H9 (cell line): ENCODE results near the gene C3. TPM values are rescaled to one million over a fixed set of nuclear protein-coding genes. Genes with fewer than 3 reads are reported as not detected.

ENCODE experiments used
- DNase-seq: peaks from one replicate; pipeline ENCODE4 v3.0.0-alpha.2; 2017
- H2AFZ ChIP-seq: one replicate; pipeline ENCODE4 v1.6.1; 2013; ENCODE audit warnings: mild to moderate bottlenecking, low read length, control low read depth, moderate library complexity
- H2AK5ac ChIP-seq: 2 replicates; pipeline ENCODE4 v1.6.1; 2013; ENCODE audit warnings: low read length, control low read depth, mixed read lengths; ENCODE audit not compliant: insufficient read length
- H2BK120ac ChIP-seq: one replicate; pipeline ENCODE4 v1.6.1; 2013; ENCODE audit warnings: low read depth, mild to moderate bottlenecking, low read length, control low read depth, inconsistent platforms; ENCODE audit not compliant: poor library complexity, severe bottlenecking
- H2BK12ac ChIP-seq: 2 replicates; pipeline ENCODE4 v1.6.1; 2013; ENCODE audit warnings: low read length, control low read depth, mixed read lengths, low read depth; ENCODE audit not compliant: insufficient read length
- H2BK15ac ChIP-seq: 2 replicates; pipeline ENCODE4 v1.6.1; 2013; ENCODE audit warnings: low read depth, low read length, control low read depth
- H2BK20ac ChIP-seq: one replicate; pipeline ENCODE4 v1.6.1; 2013; ENCODE audit warnings: low read depth, mild to moderate bottlenecking, low read length, control low read depth, inconsistent platforms; ENCODE audit not compliant: poor library complexity, severe bottlenecking
- H2BK5ac ChIP-seq: 2 replicates; pipeline ENCODE4 v1.6.1; 2013; ENCODE audit warnings: low read length, control low read depth, mixed read lengths; ENCODE audit not compliant: insufficient read length
- H3K14ac ChIP-seq: 2 replicates; pipeline ENCODE4 v1.6.1; 2013; ENCODE audit warnings: low read length, control low read depth; ENCODE audit not compliant: insufficient read depth
- H3K18ac ChIP-seq: 2 replicates; pipeline ENCODE4 v1.6.1; 2013; ENCODE audit warnings: low read depth, mild to moderate bottlenecking, mixed read lengths, low read length, control low read depth; ENCODE audit not compliant: insufficient read length
- H3K23ac ChIP-seq: 2 replicates; pipeline ENCODE4 v1.6.1; 2013; ENCODE audit warnings: low read length, control low read depth, mixed read lengths, low read depth; ENCODE audit not compliant: insufficient read length
- H3K23me2 ChIP-seq: 2 replicates; pipeline ENCODE4 v1.6.1; 2013; ENCODE audit warnings: low read depth, mild to moderate bottlenecking, mixed read lengths, low read length, control low read depth; ENCODE audit not compliant: insufficient read length, poor library complexity, severe bottlenecking
- H3K27ac ChIP-seq: 2 replicates; pipeline ENCODE4 v1.5.1; 2013; ENCODE audit warnings: low read length, control low read depth, mixed read lengths, low read depth; ENCODE audit not compliant: insufficient read length
- H3K27me3 ChIP-seq: 2 replicates; pipeline ENCODE4 v1.6.1; 2013; ENCODE audit warnings: low read length, control low read depth, inconsistent platforms; ENCODE audit not compliant: insufficient read depth
- H3K4ac ChIP-seq: 2 replicates; pipeline ENCODE4 v1.6.1; 2013; ENCODE audit warnings: low read depth, mild to moderate bottlenecking, control low read depth, inconsistent platforms, low read length, moderate library complexity
- H3K4me1 ChIP-seq: 2 replicates; pipeline ENCODE4 v1.6.1; 2013; ENCODE audit warnings: low read length, control low read depth, inconsistent platforms; ENCODE audit not compliant: insufficient read depth
- H3K4me2 ChIP-seq: 2 replicates; pipeline ENCODE4 v1.6.1; 2013; ENCODE audit warnings: low read length, control low read depth, mixed read lengths; ENCODE audit not compliant: insufficient read length, insufficient read depth
- H3K56ac ChIP-seq: 2 replicates; pipeline ENCODE4 v1.6.1; 2013; ENCODE audit warnings: low read depth, mild to moderate bottlenecking, mixed read lengths, low read length, control low read depth; ENCODE audit not compliant: insufficient read length
- H3K79me1 ChIP-seq: 2 replicates; pipeline ENCODE4 v1.6.1; 2013; ENCODE audit warnings: low read depth, mild to moderate bottlenecking, moderate library complexity, low read length, control low read depth, inconsistent platforms; ENCODE audit not compliant: insufficient read depth, poor library complexity, severe bottlenecking
- H3K79me2 ChIP-seq: 2 replicates; pipeline ENCODE4 v1.6.1; 2013; ENCODE audit warnings: low read length, control low read depth, inconsistent platforms; ENCODE audit not compliant: insufficient read depth
- H3K9ac ChIP-seq: 2 replicates; pipeline ENCODE4 v1.6.1; 2013; ENCODE audit warnings: low read length, control low read depth, mixed read lengths; ENCODE audit not compliant: insufficient read length; ENCODE audit errors: extremely low read depth
- H3K9me3 ChIP-seq: one replicate; pipeline ENCODE4 v1.6.1; 2013; ENCODE audit warnings: low read depth, low read length, inconsistent platforms; ENCODE audit not compliant: control insufficient read depth
- H3T11ph ChIP-seq: one replicate; pipeline ENCODE4 v1.6.1; 2013; ENCODE audit warnings: mild to moderate bottlenecking, low read length, control low read depth, inconsistent platforms
- H4K20me1 ChIP-seq: one replicate; pipeline ENCODE4 v1.6.1; 2013; ENCODE audit not compliant: control insufficient read depth, insufficient read length, insufficient read depth
- H4K5ac ChIP-seq: 2 replicates; pipeline ENCODE4 v1.6.1; 2013; ENCODE audit warnings: low read depth, mild to moderate bottlenecking, mixed read lengths, low read length, control low read depth; ENCODE audit not compliant: insufficient read length
- H4K8ac ChIP-seq: replicated peaks from 2 replicates; pipeline ENCODE4 v1.6.1; 2013; ENCODE audit warnings: low read length, control low read depth, mixed read lengths, low read depth; ENCODE audit not compliant: insufficient read length
- H4K91ac ChIP-seq: 2 replicates; pipeline ENCODE4 v1.6.1; 2013; ENCODE audit warnings: low read depth, mild to moderate bottlenecking, moderate library complexity, mixed read lengths, low read length, control low read depth; ENCODE audit not compliant: insufficient read length
- H3K27ac Mint-ChIP-seq, 3 experiments: 2 replicates in 2 of 3; 3 replicates in 1 of 3; pipeline ENCODE4 v1.8.0; 2020 to 2021; ENCODE audit warnings: mixed read lengths in 3 of 3, mild to moderate bottlenecking in 1 of 3, moderate library complexity in 1 of 3
- H3K27me3 Mint-ChIP-seq: 2 replicates; pipeline ENCODE4 v1.8.0; 2021; ENCODE audit warnings: low read depth, mild to moderate bottlenecking, moderate library complexity, mixed read lengths
- H3K36me3 Mint-ChIP-seq, 3 experiments: 2 replicates in 2 of 3; 3 replicates in 1 of 3; pipeline ENCODE4 v1.8.0; 2020 to 2021; ENCODE audit warnings: low read depth in 3 of 3, mixed read lengths in 3 of 3; ENCODE audit not compliant: insufficient read depth in 1 of 3
- H3K4me1 Mint-ChIP-seq, 2 experiments: 2 replicates each; pipeline ENCODE4 v1.8.0; 2020; ENCODE audit warnings: mixed read lengths in 2 of 2
- H3K4me3 Mint-ChIP-seq, 2 experiments: 2 replicates in 1 of 2; 3 replicates in 1 of 2; pipeline ENCODE4 v1.8.0; 2020 to 2021; ENCODE audit warnings: mild to moderate bottlenecking in 2 of 2, mixed read lengths in 2 of 2, moderate library complexity in 1 of 2
- H3K9me3 Mint-ChIP-seq, 2 experiments: 2 replicates in 1 of 2; 3 replicates in 1 of 2; pipeline ENCODE4 v1.8.0; 2020; ENCODE audit warnings: mild to moderate bottlenecking in 2 of 2, mixed read lengths in 2 of 2, moderate library complexity in 1 of 2
- CTCF ChIP-seq: fragments of 200-600 bp; sonication (generic); conservative IDR thresholded peaks from 3 replicates; pipeline ENCODE4 v1.8.0; 2021; ENCODE audit warnings: antibody characterized with exemption, mild to moderate bottlenecking
- WGBS: extraction: QIAGEN DNeasy Blood & Tissue Kit; methylation state at CpG from one replicate; pipeline ENCODE4 v1.1.7; 2013; ENCODE audit warnings: missing lambda C conversion rate, low lambda C conversion rate, mixed read lengths; ENCODE audit not compliant: insufficient read length; ENCODE audit errors: extremely low coverage; 5-methylcytosine and 5-hydroxymethylcytosine counted together
- total RNA-seq: library from RNA; stranded (reverse); gene quantifications from 2 replicates; pipeline ENCODE4 v1.2.1, GENCODE V29; 2021

The C3 gene
- total RNA-seq, 1 experiment from 2014 or later, result 5.9 TPM

- peak overlapping the region in 1 of 3 experiments; percentile 50; a peak in 1 of 7 replicates for H3K27ac Mint-ChIP-seq
- H3K36me3 Mint-ChIP-seq, result peaks cover 48 to 85% (median 75%) of the 10 kb centered on the region in 3 experiments
- H2BK15ac ChIP-seq, result no peak overlapping the region
- no peak overlapping the region for H3K4ac ChIP-seq
- no peak overlapping the region for H4K5ac ChIP-seq
- H3K9ac ChIP-seq, result no peak overlapping the region
- no peaks in the 10 kb centered on the region for H3K27me3 ChIP-seq
- H3K4me1 ChIP-seq, result peaks cover 5% of the 10 kb centered on the region
- H3K18ac ChIP-seq, result no peak overlapping the region
- H2BK5ac ChIP-seq, result no peak overlapping the region
- H3K9me3 ChIP-seq, result no peaks in the 10 kb centered on the region
- H3T11ph ChIP-seq, result no peak overlapping the region
- H3K56ac ChIP-seq, result no peak overlapping the region
- no peak overlapping the region for H3K4me2 ChIP-seq
- H3K27ac ChIP-seq, result no peak overlapping the region
- TF ChIP-seq CTCF, result no peak
- no peak for DNase-seq
- H2BK120ac ChIP-seq, result no peak overlapping the region
- no peak overlapping the region for H4K8ac ChIP-seq
- H3K14ac ChIP-seq, result no peak overlapping the region
- peaks cover 27 to 40% of the 10 kb centered on the region in 2 experiments for H3K4me1 Mint-ChIP-seq
- no peaks in the 10 kb centered on the region for H3K9me3 Mint-ChIP-seq
- no peaks in the 10 kb centered on the region; the same call in 1 of the 2 replicates for H3K79me2 ChIP-seq
- H3K23ac ChIP-seq, result no peak overlapping the region
- no peaks in the 10 kb centered on the region for H3K79me1 ChIP-seq
- no peak overlapping the region for H3K4me3 Mint-ChIP-seq
- H3K23me2 ChIP-seq, result no peaks in the 10 kb centered on the region
- no peak overlapping the region for H2BK20ac ChIP-seq
- no peaks in the 10 kb centered on the region for H4K20me1 ChIP-seq
- no peak overlapping the region for H2AK5ac ChIP-seq
- WGBS, result no CpG with 5 or more reads among the region's 24 CpGs
- no peak overlapping the region for H4K91ac ChIP-seq
- H3K27me3 Mint-ChIP-seq, result no peaks in the 10 kb centered on the region
- H2AFZ ChIP-seq, result no peak overlapping the region
- no peak overlapping the region for H2BK12ac ChIP-seq
Measured at GRCh38 chr19:6745965-6746364, 25.5 kb upstream of the C3 start.
